HT1080 (cell line): ENCODE results near the gene RBM25. TPM values are rescaled to one million over a fixed set of nuclear protein-coding genes. Genes with fewer than 3 reads are reported as not detected.
"Not testable (repeated sequence)": the region's sequence is repeated elsewhere in the genome, so short reads cannot be mapped to it uniquely, and the experiment has no call there.

Experiments
- DNase-seq: peaks from one replicate; pipeline ENCODE4 v3.0.0-alpha.2; 2015; ENCODE audit warnings: low read depth
- small RNA-seq: library from RNA; depleted of rRNA; stranded (forward); fragments of <200 nt; gene quantifications from one replicate; pipeline ENCODE3, GENCODE V24; 2014
- total RNA-seq: library from RNA; depleted of rRNA; stranded (reverse); fragments of >200 nt; shearing (Covaris generic); gene quantifications from 2 replicates; pipeline ENCODE4 v1.2.3, GENCODE V29; 2014; rRNA removed

RBM25 gene
- total RNA-seq, 1 experiment from 2014 or later = 50.4 TPM

DNA sequence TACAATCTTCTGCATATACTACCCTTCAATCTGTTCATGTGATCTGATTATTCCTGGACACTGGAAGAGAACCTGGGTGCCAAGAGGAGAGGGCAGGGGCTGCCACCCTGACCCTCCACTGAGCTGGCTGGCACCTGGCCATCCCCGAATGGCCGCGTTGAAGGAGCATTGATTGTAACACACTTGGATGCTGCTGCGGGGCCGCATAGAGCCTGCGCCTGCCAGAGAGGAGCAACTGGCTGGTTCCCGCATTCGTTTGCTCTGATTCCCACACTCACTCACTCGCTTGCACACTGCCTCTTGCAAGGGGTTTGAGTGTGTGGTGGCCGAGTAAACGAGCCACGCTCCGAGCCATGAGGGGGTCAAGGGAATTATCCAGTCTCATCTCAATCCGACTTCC, 110.4 kb downstream of the RBM25 start:
- DNase-seq = no peak

DNA sequence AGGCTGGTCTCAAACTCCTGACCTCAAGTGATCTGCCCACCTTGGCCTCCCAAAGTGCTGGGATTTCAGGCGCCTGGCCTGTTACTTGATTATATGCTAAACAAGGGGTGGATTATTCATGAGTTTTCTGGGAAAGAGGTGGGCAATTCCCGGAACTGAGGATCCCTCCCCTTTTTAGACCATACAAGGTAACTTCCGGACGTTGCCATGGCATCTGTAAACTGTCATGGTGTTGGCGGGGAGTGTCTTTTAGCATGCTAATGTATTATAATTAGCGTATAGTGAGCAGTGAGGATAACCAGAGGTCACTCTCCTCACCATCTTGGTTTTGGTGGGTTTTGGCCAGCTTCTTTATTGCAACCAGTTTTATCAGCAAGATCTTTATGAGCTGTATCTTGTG, 111.5 kb downstream of the RBM25 start:
- not testable (repeated sequence) for DNase-seq

GRCh38 chr14:73170686-73171085, 112.4 kb downstream of the RBM25 start:
- no peak for DNase-seq

DNA sequence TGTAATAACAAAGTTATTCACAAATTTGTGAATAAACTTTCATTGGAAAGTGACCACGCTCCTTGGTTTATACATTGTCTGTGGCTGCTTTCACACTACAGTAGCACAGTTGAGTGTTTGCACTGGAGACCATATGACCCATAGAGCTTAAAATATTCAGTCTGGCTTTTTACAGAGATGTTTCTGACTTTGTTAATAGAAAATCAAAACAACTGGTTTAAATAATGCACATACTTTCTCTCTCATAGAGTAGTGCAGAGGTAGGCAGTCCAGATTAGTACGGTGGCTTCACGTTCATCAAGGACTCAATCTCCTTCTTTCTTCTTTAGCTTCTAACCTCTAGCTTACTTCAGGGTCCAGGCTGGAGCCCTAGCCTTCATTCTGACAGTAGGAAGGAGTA, 114.2 kb downstream of the RBM25 start:
- DNase-seq = no peak

DNA sequence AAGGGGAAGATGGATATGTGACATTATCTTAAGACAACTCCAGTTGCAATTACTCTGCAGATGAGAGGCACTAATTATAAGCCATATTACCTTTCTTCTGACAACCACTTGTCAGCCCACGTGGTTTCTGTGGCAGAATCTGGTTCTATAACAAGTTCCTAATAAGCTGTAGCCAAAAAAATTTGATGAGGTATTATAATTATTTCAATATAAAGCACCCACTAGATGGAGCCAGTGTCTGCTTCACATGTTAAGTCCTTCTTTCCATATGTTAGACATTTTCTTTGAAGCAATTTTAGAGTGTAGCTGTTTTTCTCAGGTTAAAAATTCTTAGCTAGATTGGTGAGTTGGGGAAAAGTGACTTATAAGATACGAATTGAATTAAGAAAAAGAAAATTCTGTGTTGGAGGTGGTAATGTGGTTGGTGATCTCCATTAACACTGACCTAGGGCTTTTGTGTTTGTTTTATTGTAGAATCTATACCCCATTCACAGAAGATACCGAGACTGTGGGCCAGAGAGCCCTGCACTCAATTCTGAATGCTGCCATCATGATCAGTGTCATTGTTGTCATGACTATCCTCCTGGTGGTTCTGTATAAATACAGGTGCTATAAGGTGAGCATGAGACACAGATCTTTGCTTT, 114.9 kb downstream of the RBM25 start:
- peak; percentile 32 for DNase-seq

Small RNA genes lying within 50 kb of the gene (small RNA-seq; reads per million reads assigned to genes)
- not detected for gene RN7SL586P

Other genes starting within 250 kb of the RBM25 start
- 2.2 and 3.0 TPM in 2 replicates for gene DPF3, start 164.4 kb upstream of the RBM25 start, total RNA-seq
- gene DCAF4, start 132.1 kb upstream of the RBM25 start, total RNA-seq = 9.5 and 19.3 TPM in 2 replicates
- 6.6 and 7.4 TPM in 2 replicates for gene ZFYVE1, start 31.4 kb upstream of the RBM25 start, total RNA-seq
- 20.9 and 27.0 TPM in 2 replicates for gene PSEN1, start 78.0 kb downstream of the RBM25 start, total RNA-seq
- gene PAPLN, start 179.0 kb downstream of the RBM25 start, total RNA-seq = 1.5 and 1.9 TPM in 2 replicates